Activated naive CD8-positive, alpha-beta T cell treated with anti-CD3 and anti-CD28 coated beads, Interleukin-2, amount 50 U/mL, for 24 hours (primary cell): ENCODE data around the gene TMTC4.
A peak's percentile ranks its signal among the peaks of the same experiment; 100 is the strongest.
"Not testable (repeated sequence)": the region's sequence is repeated elsewhere in the genome, so short reads cannot be mapped to it uniquely, and the experiment has no call there.

ENCODE experiments used
- ATAC-seq: fragments of 150-1000 bp; cut with Tn5 transposase; one replicate; pipeline ENCODE4 v1.10.0; 2021
- DNase-seq: peaks from one replicate; pipeline ENCODE4 v3.0.0; 2021
- H3K27ac Mint-ChIP-seq: one replicate; pipeline ENCODE4 v1.8.0; 2021; ENCODE audit warnings: mild to moderate bottlenecking, mixed read lengths
- H3K27me3 Mint-ChIP-seq: one replicate; pipeline ENCODE4 v1.8.0; 2021; ENCODE audit warnings: mixed read lengths
- H3K36me3 Mint-ChIP-seq: one replicate; pipeline ENCODE4 v1.8.0; 2021; ENCODE audit warnings: low read depth, mixed read lengths
- H3K4me1 Mint-ChIP-seq: one replicate; pipeline ENCODE4 v1.8.0; 2021; ENCODE audit warnings: mixed read lengths
- H3K4me3 Mint-ChIP-seq: one replicate; pipeline ENCODE4 v1.8.0; 2021; ENCODE audit warnings: mild to moderate bottlenecking, moderate library complexity, mixed read lengths
- H3K9me3 Mint-ChIP-seq: one replicate; pipeline ENCODE4 v1.8.0; 2021; ENCODE audit warnings: mixed read lengths

Gene TMTC4

GRCh38 chr13:100674572-100674871 lies at the start of gene TMTC4:
TMTC4 (minus strand) TSS chr13:100674795; CDS start chr13:100670362, 4,433 bp downstream.
- ATAC-seq (peak; percentile 41), DNase-seq (no peak)
- Mint-ChIP-seq H3K4me1 (peaks cover 26% of the 10 kb centered on the region), H3K36me3 (peaks cover 2% of the 10 kb centered on the region), H3K9me3 (no peaks in the 10 kb centered on the region), H3K27ac (peak within 1 kb of the TSS; percentile 96), H3K27me3 (peaks cover 13% of the 10 kb centered on the region), H3K4me3 (peak within 1 kb of the TSS; percentile 92)

- H3K9me3 Mint-ChIP-seq: peaks cover 4% of the 10 kb centered on the region
- no peak overlapping the region for H3K27ac Mint-ChIP-seq
- DNase-seq: no peak
- ATAC-seq: no peak
- H3K4me3 Mint-ChIP-seq: no peak overlapping the region
- H3K36me3 Mint-ChIP-seq: no peaks in the 10 kb centered on the region
- H3K4me1 Mint-ChIP-seq: no peaks in the 10 kb centered on the region
- peaks cover 8% of the 10 kb centered on the region for H3K27me3 Mint-ChIP-seq
These were observed 47.9 kb upstream of the TMTC4 start for GRCh38 chr13:100722517-100722916.

GRCh38 chr13:100721885-100722512 lies 47.4 kb upstream of the TMTC4 start:
- peaks cover 8% of the 10 kb centered on the region for H3K27me3 Mint-ChIP-seq
- H3K27ac Mint-ChIP-seq: no peak overlapping the region
- no peaks in the 10 kb centered on the region for H3K36me3 Mint-ChIP-seq
- ATAC-seq: no peak
- DNase-seq: peak; percentile 62
- no peaks in the 10 kb centered on the region for H3K4me1 Mint-ChIP-seq
- peaks cover 2% of the 10 kb centered on the region for H3K9me3 Mint-ChIP-seq
- H3K4me3 Mint-ChIP-seq: no peak overlapping the region

- ATAC-seq (no peak), DNase-seq (no peak)
- Mint-ChIP-seq H3K4me3 (no peak overlapping the region), H3K36me3 (no peaks in the 10 kb centered on the region), H3K9me3 (no peaks in the 10 kb centered on the region), H3K27ac (no peak overlapping the region), H3K4me1 (no peaks in the 10 kb centered on the region), H3K27me3 (peaks cover 1% of the 10 kb centered on the region)
These were observed 41.0 kb upstream of the TMTC4 start for GRCh38 chr13:100715604-100716003.

GRCh38 chr13:100714478-100714877 lies 39.9 kb upstream of the TMTC4 start:
- no peaks in the 10 kb centered on the region for H3K27me3 Mint-ChIP-seq
- H3K9me3 Mint-ChIP-seq: no peaks in the 10 kb centered on the region
- no peaks in the 10 kb centered on the region for H3K4me1 Mint-ChIP-seq
- no peak for ATAC-seq
- no peak for DNase-seq
- no peak overlapping the region for H3K4me3 Mint-ChIP-seq
- H3K27ac Mint-ChIP-seq: no peak overlapping the region
- H3K36me3 Mint-ChIP-seq: no peaks in the 10 kb centered on the region

- no peaks in the 10 kb centered on the region for H3K9me3 Mint-ChIP-seq
- H3K27ac Mint-ChIP-seq: no peak overlapping the region
- peaks cover 2% of the 10 kb centered on the region for H3K27me3 Mint-ChIP-seq
- no peaks in the 10 kb centered on the region for H3K4me1 Mint-ChIP-seq
- no peaks in the 10 kb centered on the region for H3K36me3 Mint-ChIP-seq
- no peak for DNase-seq
- no peak overlapping the region for H3K4me3 Mint-ChIP-seq
- ATAC-seq: no peak
These were observed 35.6 kb upstream of the TMTC4 start for GRCh38 chr13:100710176-100710575.

- ATAC-seq (peak; percentile 65), DNase-seq (no peak)
- no peak overlapping the region for H3K27ac Mint-ChIP-seq
- H3K27me3 Mint-ChIP-seq: peaks cover 2% of the 10 kb centered on the region
- H3K4me3 Mint-ChIP-seq: no peak overlapping the region
- H3K4me1 Mint-ChIP-seq: no peaks in the 10 kb centered on the region
- H3K36me3 Mint-ChIP-seq: no peaks in the 10 kb centered on the region
- H3K9me3 Mint-ChIP-seq: no peaks in the 10 kb centered on the region
These were observed 33.5 kb upstream of the TMTC4 start for GRCh38 chr13:100707818-100708740.

GRCh38 chr13:100698331-100698730 lies 23.7 kb upstream of the TMTC4 start:
- H3K4me1 Mint-ChIP-seq, H3K27ac Mint-ChIP-seq, ATAC-seq, H3K27me3 Mint-ChIP-seq, H3K9me3 Mint-ChIP-seq, H3K4me3 Mint-ChIP-seq, DNase-seq, H3K36me3 Mint-ChIP-seq: not testable (repeated sequence)

GRCh38 chr13:100695509-100695773 lies 20.8 kb upstream of the TMTC4 start:
- Mint-ChIP-seq H3K36me3 (peaks cover 2% of the 10 kb centered on the region), H3K27me3 (peaks cover 17% of the 10 kb centered on the region), H3K4me1 (no peaks in the 10 kb centered on the region), H3K9me3 (no peaks in the 10 kb centered on the region), H3K4me3 (no peak overlapping the region), H3K27ac (no peak overlapping the region)
- DNase-seq: no peak
- no peak for ATAC-seq

GRCh38 chr13:100694722-100695508 lies 20.3 kb upstream of the TMTC4 start:
- Mint-ChIP-seq H3K36me3 (peaks cover 2% of the 10 kb centered on the region), H3K4me1 (no peaks in the 10 kb centered on the region), H3K27me3 (peaks cover 17% of the 10 kb centered on the region), H3K27ac (no peak overlapping the region), H3K9me3 (no peaks in the 10 kb centered on the region), H3K4me3 (no peak overlapping the region)
- ATAC-seq (peak; percentile 69), DNase-seq (no peak)

GRCh38 chr13:100689191-100689590 lies 14.6 kb upstream of the TMTC4 start:
- Mint-ChIP-seq H3K27ac (no peak overlapping the region), H3K36me3 (no peaks in the 10 kb centered on the region)
- ATAC-seq: no peak

GRCh38 chr13:100680131-100680530 lies 5.5 kb upstream of the TMTC4 start:
- ATAC-seq: no peak
- H3K9me3 Mint-ChIP-seq: no peaks in the 10 kb centered on the region
- H3K4me3 Mint-ChIP-seq: no peak overlapping the region
- H3K4me1 Mint-ChIP-seq: peaks cover 9% of the 10 kb centered on the region
- H3K27ac Mint-ChIP-seq: no peak overlapping the region
- H3K36me3 Mint-ChIP-seq: no peaks in the 10 kb centered on the region
- no peak for DNase-seq
- H3K27me3 Mint-ChIP-seq: peaks cover 13% of the 10 kb centered on the region

More at GRCh38 chr13:100689191-100689590, 14.6 kb upstream of the TMTC4 start:
- no peak for DNase-seq
- no peak overlapping the region for H3K4me3 Mint-ChIP-seq
- no peaks in the 10 kb centered on the region for H3K4me1 Mint-ChIP-seq
- peaks cover 10% of the 10 kb centered on the region for H3K9me3 Mint-ChIP-seq
- H3K27me3 Mint-ChIP-seq: peaks cover 10% of the 10 kb centered on the region

GRCh38 chr13:100677128-100677527 lies 2.5 kb upstream of the TMTC4 start:
- Mint-ChIP-seq H3K4me1 (peaks cover 26% of the 10 kb centered on the region), H3K4me3 (peak overlapping the region; percentile 11), H3K27me3 (peaks cover 13% of the 10 kb centered on the region)
- not testable (repeated sequence) for DNase-seq, H3K9me3 Mint-ChIP-seq, H3K36me3 Mint-ChIP-seq, H3K27ac Mint-ChIP-seq, ATAC-seq

GRCh38 chr13:100675661-100676129 lies 1.1 kb upstream of the TMTC4 start:
- DNase-seq: no peak
- H3K4me3 Mint-ChIP-seq: peak overlapping the region; percentile 79
- H3K4me1 Mint-ChIP-seq: peaks cover 26% of the 10 kb centered on the region
- peak overlapping the region; percentile 66 for H3K27ac Mint-ChIP-seq
- peaks cover 13% of the 10 kb centered on the region for H3K27me3 Mint-ChIP-seq
- H3K9me3 Mint-ChIP-seq: no peaks in the 10 kb centered on the region
- peaks cover 2% of the 10 kb centered on the region for H3K36me3 Mint-ChIP-seq
- no peak for ATAC-seq
